GF-D8 (cell line): ENCODE measurements around the gene TRIM2.

Source experiments
- DNase-seq: peaks from one replicate; lab custom pipeline; 2025; lab: John Stamatoyannopoulos, UW

Gene TRIM2

GRCh38 chr4:153332936-153333335 is 128.7 kb downstream of the TRIM2 start:
- no peak for DNase-seq

GRCh38 chr4:153333874-153334273 is 129.6 kb downstream of the TRIM2 start:
- no peak for DNase-seq

GRCh38 chr4:153335665-153336064 is 131.4 kb downstream of the TRIM2 start:
- no peak for DNase-seq

- DNase-seq, result no peak
Measured at GRCh38 chr4:153337686-153338085, 133.4 kb downstream of the TRIM2 start.

- peak; percentile 67 for DNase-seq
Measured at GRCh38 chr4:153341575-153342090, 137.4 kb downstream of the TRIM2 start.

- DNase-seq, result no peak
Measured at GRCh38 chr4:153342751-153343552, 138.7 kb downstream of the TRIM2 start.

GRCh38 chr4:153344131-153345011 is 140.1 kb downstream of the TRIM2 start, which contains the start of gene MND1:
MND1 (plus strand) TSS chr4:153344688; CDS start chr4:153344738, 50 bp downstream.
- DNase-seq, result peak; percentile 50

- peak; percentile 62 for DNase-seq
Measured at GRCh38 chr4:153345012-153345981, 141.1 kb downstream of the TRIM2 start.

- DNase-seq, result no peak
Measured at GRCh38 chr4:153346031-153346430, 141.8 kb downstream of the TRIM2 start.

GRCh38 chr4:153346563-153346962 is 142.3 kb downstream of the TRIM2 start:
- DNase-seq, result no peak

GRCh38 chr4:153347117-153347516 is 142.9 kb downstream of the TRIM2 start:
- DNase-seq, result no peak

GRCh38 chr4:153348006-153348405 is 143.8 kb downstream of the TRIM2 start:
- DNase-seq, result no peak

GRCh38 chr4:153349206-153349805 is 145.1 kb downstream of the TRIM2 start:
- no peak for DNase-seq

GRCh38 chr4:153362184-153362583 is 157.9 kb downstream of the TRIM2 start:
- no peak for DNase-seq

- DNase-seq, result no peak
Measured at GRCh38 chr4:153364061-153364460, 159.8 kb downstream of the TRIM2 start.

- no peak for DNase-seq
Measured at GRCh38 chr4:153365003-153365402, 160.8 kb downstream of the TRIM2 start.

GRCh38 chr4:153366486-153366885 is 162.2 kb downstream of the TRIM2 start:
- no peak for DNase-seq

GRCh38 chr4:153367092-153367491 is 162.8 kb downstream of the TRIM2 start:
- no peak for DNase-seq

- DNase-seq, result no peak
Measured at GRCh38 chr4:153369021-153369420, 164.8 kb downstream of the TRIM2 start.

- DNase-seq, result no peak
Measured at GRCh38 chr4:153371701-153372234, 167.5 kb downstream of the TRIM2 start.
